HEK293T (cell line): Measurements from ENCODE around the gene IFNW1.
"Not testable (repeated sequence)": the region's sequence is repeated elsewhere in the genome, so short reads cannot be mapped to it uniquely, and the experiment has no call there.

Source experiments
- CTCF ChIA-PET: fragments of 350-600 bp; formaldehyde crosslinking; extraction: SDS; loops from one replicate; lab custom pipeline; 2021; ENCODE audit warnings: antibody characterized with exemption, inconsistent platforms; lab: Yijun Ruan, JAX
- POLR2A ChIA-PET: fragments of 350-600 bp; formaldehyde crosslinking; extraction: SDS; loops from one replicate; lab custom pipeline; 2020; ENCODE audit warnings: antibody characterized with exemption, inconsistent platforms; lab: Yijun Ruan, JAX
- DNase-seq: peaks from one replicate; pipeline ENCODE4 v3.0.0; 2012; ENCODE audit warnings: mixed read lengths; ENCODE audit errors: extremely low spot score
- ARNT ChIP-seq: fragments of 450-650 bp; IDR thresholded peaks from 2 replicates; pipeline ENCODE4 v1.6.1; 2017; ENCODE audit warnings: mild to moderate bottlenecking
- BHLHE40 ChIP-seq: fragments of 450-650 bp; IDR thresholded peaks from 2 replicates; pipeline ENCODE4 v1.6.1; 2016; ENCODE audit warnings: mild to moderate bottlenecking, moderate library complexity, borderline replicate concordance
- CTBP1 ChIP-seq: fragments of 450-650 bp; IDR thresholded peaks from 2 replicates; pipeline ENCODE4 v1.6.1; 2016; ENCODE audit warnings: borderline replicate concordance
- ELF4 ChIP-seq: fragments of 450-650 bp; IDR thresholded peaks from 2 replicates; pipeline ENCODE4 v1.6.1; 2017; ENCODE audit warnings: antibody characterized with exemption
- FOXA1 ChIP-seq: fragments of 450-650 bp; IDR thresholded peaks from 2 replicates; pipeline ENCODE4 v1.6.1; 2016; ENCODE audit warnings: mild to moderate bottlenecking
- FOXK2 ChIP-seq: fragments of 450-650 bp; IDR thresholded peaks from 2 replicates; pipeline ENCODE4 v1.6.1; 2016; ENCODE audit warnings: mild to moderate bottlenecking
- FOXM1 ChIP-seq: fragments of 450-650 bp; IDR thresholded peaks from 2 replicates; pipeline ENCODE4 v1.6.1; 2017; ENCODE audit warnings: mild to moderate bottlenecking, borderline replicate concordance
- HDGF ChIP-seq: fragments of 450-650 bp; IDR thresholded peaks from 2 replicates; pipeline ENCODE4 v1.6.1; 2017; ENCODE audit warnings: antibody characterized with exemption, borderline replicate concordance
- L3MBTL2 ChIP-seq: fragments of 450-650 bp; conservative IDR thresholded peaks from 2 replicates; pipeline ENCODE4 v1.6.1; 2016; ENCODE audit warnings: mild to moderate bottlenecking
- LEF1 ChIP-seq: fragments of 450-650 bp; IDR thresholded peaks from 2 replicates; pipeline ENCODE4 v1.6.1; 2017; ENCODE audit warnings: mild to moderate bottlenecking, borderline replicate concordance
- NFRKB ChIP-seq: fragments of 450-650 bp; IDR thresholded peaks from 2 replicates; pipeline ENCODE4 v1.6.1; 2016; ENCODE audit warnings: mild to moderate bottlenecking, moderate library complexity
- SP1 ChIP-seq: fragments of 450-650 bp; IDR thresholded peaks from 2 replicates; pipeline ENCODE4 v1.6.1; 2017
- SUZ12 ChIP-seq: fragments of 450-650 bp; IDR thresholded peaks from 2 replicates; pipeline ENCODE4 v1.6.1; 2016; ENCODE audit warnings: mild to moderate bottlenecking
- TARDBP ChIP-seq: fragments of 450-650 bp; IDR thresholded peaks from 2 replicates; pipeline ENCODE4 v1.6.1; 2016
- ZNF384 ChIP-seq: fragments of 450-650 bp; IDR thresholded peaks from 2 replicates; pipeline ENCODE4 v1.6.1; 2016
- TF ChIP-seq, protein P1 (sequence below): fragments of 450-650 bp; IDR thresholded peaks from 2 replicates; pipeline ENCODE4 v1.6.1; 2016

IFNW1 gene

DNA sequence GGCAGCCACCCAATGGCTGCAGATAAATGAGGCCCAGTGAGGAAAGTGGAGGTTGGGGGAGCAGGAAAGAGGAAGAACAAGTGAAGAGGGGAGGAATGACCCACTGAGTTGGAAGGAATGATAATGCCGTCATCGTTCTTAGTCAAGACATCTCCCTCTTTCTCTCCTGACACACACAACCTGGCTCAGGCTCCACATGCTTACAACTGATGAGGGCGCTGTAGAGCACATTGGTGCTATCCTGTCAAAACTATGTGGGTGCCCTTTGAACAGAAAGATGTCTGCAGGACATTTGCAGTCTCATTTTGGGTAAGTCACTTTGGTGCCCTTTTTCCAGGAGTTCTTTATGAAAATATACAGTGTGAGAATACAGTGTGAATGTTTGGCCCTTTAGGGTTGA is 5.9 kb downstream of the IFNW1 start:
- DNase-seq: no peak
- CTCF ChIA-PET: no interaction called here
- POLR2A ChIA-PET: no interaction called here
- no peak for TF ChIP-seq NFRKB

DNA sequence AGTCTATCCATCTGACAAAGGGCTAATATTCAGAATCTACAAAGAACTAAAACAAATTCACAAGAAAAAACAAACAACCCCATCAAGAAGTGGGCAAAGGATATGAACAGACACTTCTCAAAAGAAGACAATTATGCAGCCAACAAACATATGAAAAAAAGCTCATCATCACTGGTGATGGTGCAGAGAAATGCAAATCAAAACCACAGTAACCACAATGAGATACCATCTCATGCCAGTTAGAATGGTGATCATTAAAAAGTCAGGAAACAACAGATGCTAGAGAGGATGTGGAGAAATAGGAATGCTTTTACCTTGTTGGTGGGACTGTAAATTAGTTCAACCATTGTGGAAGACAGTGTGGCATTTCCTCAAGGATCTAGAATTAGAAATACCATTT is 13.4 kb downstream of the IFNW1 start:
- DNase-seq, CTCF ChIA-PET, POLR2A ChIA-PET: not testable (repeated sequence)

DNA sequence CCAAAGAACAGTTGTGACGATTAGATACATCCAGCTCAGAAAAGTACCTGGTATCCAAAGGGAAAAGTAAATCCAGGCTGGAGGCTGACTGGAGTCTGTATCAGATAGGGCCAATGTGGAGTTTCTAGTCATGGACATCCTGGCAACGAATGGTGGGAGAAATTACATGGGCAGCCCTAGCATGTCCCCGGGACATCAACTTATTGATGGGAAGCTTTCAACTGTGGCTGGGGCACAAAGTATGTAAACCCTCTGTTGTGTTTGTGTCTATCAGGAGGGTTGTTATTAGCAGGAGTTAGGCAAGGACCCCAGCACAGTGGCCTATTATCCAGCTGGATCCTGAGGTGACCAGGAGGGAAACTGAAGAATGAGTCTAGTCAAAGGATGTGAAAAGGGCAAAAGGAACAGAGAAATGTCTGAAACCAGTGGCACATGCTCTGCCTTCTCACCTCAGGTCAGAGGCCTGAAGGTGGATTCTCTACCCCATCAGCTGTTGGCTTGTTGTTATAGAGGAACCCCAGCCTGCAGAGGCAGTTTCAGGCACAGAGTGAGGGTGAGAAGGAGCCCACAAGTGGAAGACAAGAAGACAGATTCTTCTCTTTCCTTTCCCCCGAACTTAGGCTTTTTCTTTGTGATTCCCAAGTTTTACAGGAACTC is 19.9 kb downstream of the IFNW1 start:
- CTCF ChIA-PET: no interaction called here
- TF ChIP-seq ZNF384: no peak
- no peak for TF ChIP-seq ELF4
- no peak for TF ChIP-seq LEF1
- no peak for TF ChIP-seq CTBP1
- TF ChIP-seq, protein P1, sequence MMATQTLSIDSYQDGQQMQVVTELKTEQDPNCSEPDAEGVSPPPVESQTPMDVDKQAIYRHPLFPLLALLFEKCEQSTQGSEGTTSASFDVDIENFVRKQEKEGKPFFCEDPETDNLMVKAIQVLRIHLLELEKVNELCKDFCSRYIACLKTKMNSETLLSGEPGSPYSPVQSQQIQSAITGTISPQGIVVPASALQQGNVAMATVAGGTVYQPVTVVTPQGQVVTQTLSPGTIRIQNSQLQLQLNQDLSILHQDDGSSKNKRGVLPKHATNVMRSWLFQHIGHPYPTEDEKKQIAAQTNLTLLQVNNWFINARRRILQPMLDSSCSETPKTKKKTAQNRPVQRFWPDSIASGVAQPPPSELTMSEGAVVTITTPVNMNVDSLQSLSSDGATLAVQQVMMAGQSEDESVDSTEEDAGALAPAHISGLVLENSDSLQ: no peak
- no peak for TF ChIP-seq SUZ12
- no peak for TF ChIP-seq TARDBP
- no peak for TF ChIP-seq BHLHE40
- TF ChIP-seq NFRKB: no peak
- TF ChIP-seq L3MBTL2: no peak
- TF ChIP-seq HDGF: no peak
- no peak for TF ChIP-seq FOXA1
- no peak for TF ChIP-seq ARNT
- no peak for TF ChIP-seq FOXM1
- no peak for TF ChIP-seq SP1
- no peak for TF ChIP-seq FOXK2
- POLR2A ChIA-PET: no interaction called here
- DNase-seq: no peak

DNA sequence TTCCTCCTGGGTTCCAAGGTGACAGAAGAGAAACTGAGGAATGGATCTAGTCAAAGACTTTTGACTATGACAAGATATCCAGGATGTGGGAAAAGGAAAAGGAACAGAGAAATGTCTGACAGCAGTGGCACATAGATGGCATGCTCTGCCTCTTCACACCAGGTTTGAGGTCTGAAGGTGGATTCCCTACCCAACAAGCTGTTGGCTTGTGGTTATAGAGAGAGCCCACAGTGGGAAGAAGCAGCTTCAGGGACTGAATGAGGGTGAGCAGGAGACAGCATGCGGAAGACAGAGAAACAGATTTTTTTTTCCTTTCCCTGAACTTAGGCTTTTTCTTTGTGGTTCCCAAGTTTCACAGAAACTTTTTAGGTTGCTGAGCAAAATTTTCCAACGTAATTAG is 20.6 kb downstream of the IFNW1 start:
- ChIA-PET POLR2A (no interaction called here), CTCF (no interaction called here)
- no peak for DNase-seq
- TF ChIP-seq, protein P1: no peak
- TF ChIP-seq HDGF: no peak

DNA sequence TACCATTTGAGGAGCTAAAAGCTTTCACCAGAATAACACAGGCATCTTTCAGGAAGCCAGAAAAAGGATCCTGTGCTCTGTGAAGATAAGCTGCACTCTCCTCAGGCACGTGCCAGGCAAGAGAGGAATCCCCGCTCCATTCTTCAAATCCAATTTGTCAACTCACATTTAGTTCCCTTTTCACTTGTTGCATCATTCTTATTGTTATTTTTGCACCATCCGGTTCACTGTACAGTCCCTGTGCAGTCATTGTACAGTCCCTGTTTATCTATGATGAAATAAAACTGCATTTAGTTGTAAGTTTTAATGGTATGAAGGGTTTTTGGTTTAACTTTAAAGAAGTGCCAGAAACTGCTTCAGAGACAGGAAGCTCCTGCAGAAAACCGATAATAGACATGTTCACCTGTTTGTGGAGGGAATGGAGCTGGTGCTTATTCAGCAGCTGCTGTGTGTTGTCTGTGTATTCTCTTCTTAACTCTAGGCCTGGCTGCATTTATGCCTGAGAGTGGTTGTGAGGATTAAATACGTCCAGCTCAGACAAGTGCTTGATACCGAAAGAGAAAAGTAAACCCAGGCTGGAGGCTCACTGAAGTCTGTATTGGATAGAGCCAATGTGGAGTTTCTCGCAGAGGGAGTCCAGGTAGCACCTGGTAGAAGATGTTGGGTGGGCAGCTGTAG is 22.4 kb downstream of the IFNW1 start:
- POLR2A ChIA-PET: no interaction called here

DNA sequence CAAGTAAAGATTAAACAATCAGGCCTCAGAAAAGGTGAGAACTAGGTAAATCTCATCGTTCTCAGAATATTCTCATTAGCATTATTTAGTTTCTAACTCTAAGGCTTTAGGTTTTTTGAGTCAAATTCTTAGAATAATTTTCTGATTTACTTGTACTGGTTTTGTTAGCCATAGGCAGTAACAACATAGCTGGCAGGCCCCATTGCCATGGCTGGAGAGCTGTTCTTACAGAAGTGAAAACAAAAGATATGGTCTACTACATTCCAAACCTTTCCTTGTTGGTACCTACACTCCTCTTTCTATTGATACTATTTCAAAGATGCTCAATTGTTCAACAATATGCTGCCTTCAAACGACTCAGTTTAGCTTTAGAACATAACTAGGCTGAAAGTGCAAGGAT is 27.3 kb downstream of the IFNW1 start:
- POLR2A ChIA-PET: no interaction called here
- no peak for DNase-seq
- TF ChIP-seq NFRKB (no peak), ELF4 (no peak), FOXK2 (no peak), BHLHE40 (no peak), LEF1 (no peak), SUZ12 (no peak), L3MBTL2 (no peak), FOXA1 (no peak), HDGF (no peak), ZNF384 (no peak), CTBP1 (no peak), ARNT (no peak), SP1 (no peak), TARDBP (no peak), FOXM1 (no peak)
- TF ChIP-seq, protein P1: no peak

More for the DNA sequence above, 22.4 kb downstream of the IFNW1 start:
- DNase-seq: no peak
- CTCF ChIA-PET: no interaction called here
- TF ChIP-seq, protein P1: no peak
- no peak for TF ChIP-seq ZNF384
- no peak for TF ChIP-seq FOXM1
- TF ChIP-seq BHLHE40: no peak
- TF ChIP-seq NFRKB: no peak

More for the DNA sequence above, 27.3 kb downstream of the IFNW1 start:
- CTCF ChIA-PET: interaction anchor here (0.5 to 1.1 kb wide), 2 partner anchors 12 to 614 kb away, joined by 3 to 5 read pairs; no protein-coding TSS in a partner anchor
